SK-N-SH (cell line): ENCODE data around the gene FGF10. TPM values are rescaled to one million over a fixed set of nuclear protein-coding genes. Genes with fewer than 3 reads are reported as not detected.

Source experiments
- CTCF ChIA-PET: fragments of 300-600, 350-600 bp; formaldehyde crosslinking; extraction: SDS; loops from one replicate; lab custom pipeline; 2021; lab: Yijun Ruan, JAX
- POLR2A ChIA-PET: fragments of 350-600 bp; sonication (Branson Sonifier 250); formaldehyde crosslinking; extraction: SDS; loops from one replicate; lab custom pipeline; 2020; ENCODE audit warnings: antibody characterized with exemption, inconsistent platforms; lab: Yijun Ruan, JAX
- DNase-seq: peaks from one replicate; pipeline ENCODE4 v3.0.0; 2012
- H2AFZ ChIP-seq: fragments of 200-600 bp; sonication (generic); 2 replicates; pipeline ENCODE4 v1.8.1; 2016; ENCODE audit warnings: antibody characterized with exemption, mild to moderate bottlenecking, low read depth
- H3F3A ChIP-seq: fragments of 200-600 bp; sonication (generic); replicated peaks from 2 replicates; pipeline ENCODE3; 2016; ENCODE audit warnings: antibody characterized with exemption, mild to moderate bottlenecking; ENCODE audit not compliant: insufficient read depth
- H3K27ac ChIP-seq, 2 experiments: fragments of 200-500 bp in 1 of 2; fragments of 200-600 bp in 1 of 2; sonication (Bioruptor generic) in 1 of 2; sonication (generic), shearing (Covaris generic) in 1 of 2; 2 replicates each; pipeline versions ENCODE4 v1.5.1 to v1.6.1; 2014 to 2016; ENCODE audit warnings: low read depth in 2 of 2, inconsistent platforms in 1 of 2, low read length in 1 of 2, mild to moderate bottlenecking in 1 of 2, mixed read lengths in 1 of 2
- H3K27me3 ChIP-seq: fragments of 200-600 bp; sonication (generic), shearing (Covaris generic); 2 replicates; pipeline ENCODE4 v1.6.1; 2016; ENCODE audit warnings: mixed run types; ENCODE audit not compliant: insufficient read depth
- H3K36me3 ChIP-seq, 2 experiments: fragments of 200-500 bp in 1 of 2; fragments of 200-600 bp in 1 of 2; sonication (Bioruptor generic) in 1 of 2; sonication (generic) in 1 of 2; replicated peaks in 1 of 2; 2 replicates each; pipeline versions ENCODE3 to v1.5.1; 2014 to 2016; ENCODE audit warnings: low read length in 1 of 2, mild to moderate bottlenecking in 1 of 2; ENCODE audit not compliant: insufficient read depth in 2 of 2, control insufficient read depth in 1 of 2
- H3K4me1 ChIP-seq, 2 experiments: fragments of 200-500 bp in 1 of 2; fragments of 200-600 bp in 1 of 2; sonication (Bioruptor generic) in 1 of 2; sonication (generic), shearing (Covaris generic) in 1 of 2; 2 replicates each; pipeline versions ENCODE4 v1.5.1 to v1.6.1; 2014 to 2016; ENCODE audit warnings: low read depth in 1 of 2, low read length in 1 of 2, mixed run types in 1 of 2; ENCODE audit not compliant: insufficient read depth in 2 of 2, control insufficient read depth in 1 of 2
- H3K4me2 ChIP-seq: fragments of 200-600 bp; sonication (generic), shearing (Covaris generic); 2 replicates; pipeline ENCODE4 v1.6.1; 2017; ENCODE audit warnings: mixed run types
- H3K4me3 ChIP-seq, 2 experiments: fragments of 200-500 bp in 1 of 2; fragments of 200-600 bp in 1 of 2; sonication (Bioruptor generic) in 1 of 2; sonication (generic), shearing (Covaris generic) in 1 of 2; 2 replicates each; pipeline versions ENCODE4 v1.5.1 to v1.8.1; 2014 to 2016; ENCODE audit warnings: low read depth in 2 of 2, inconsistent platforms in 1 of 2, low read length in 1 of 2, mild to moderate bottlenecking in 1 of 2, mixed read lengths in 1 of 2, moderate library complexity in 1 of 2
- H3K79me2 ChIP-seq: fragments of 200-600 bp; sonication (generic); 2 replicates; pipeline ENCODE4 v1.8.1; 2017; ENCODE audit warnings: mild to moderate bottlenecking; ENCODE audit not compliant: insufficient read depth
- H3K9ac ChIP-seq: fragments of 200-600 bp; sonication (generic); 2 replicates; pipeline ENCODE4 v1.6.1; 2017; ENCODE audit warnings: mixed run types
- H3K9me2 ChIP-seq: fragments of 200-600 bp; sonication (generic); 2 replicates; pipeline ENCODE4 v1.6.1; 2017; ENCODE audit warnings: mixed run types
- H3K9me3 ChIP-seq: fragments of 200-600 bp; sonication (generic); 2 replicates; pipeline ENCODE4 v1.6.1; 2017; ENCODE audit warnings: mixed run types, mild to moderate bottlenecking, moderate library complexity
- H4K20me1 ChIP-seq: fragments of 200-600 bp; sonication (generic); 2 replicates; pipeline ENCODE4 v1.6.1; 2017; ENCODE audit warnings: mild to moderate bottlenecking, mixed run types; ENCODE audit not compliant: insufficient read depth
- CHD2 ChIP-seq: fragments of 150-350 bp; IDR thresholded peaks from 2 replicates; pipeline ENCODE4 v1.6.1; 2018; ENCODE audit warnings: low read length; ENCODE audit not compliant: partially characterized antibody
- EP300 ChIP-seq, 2 experiments: IDR thresholded peaks; 2 replicates each; pipeline versions ENCODE4 v1.4.0 to v1.6.1; 2012; ENCODE audit warnings: borderline replicate concordance in 1 of 2, low read depth in 1 of 2, low read length in 1 of 2
- EZH2phosphoT487 ChIP-seq: fragments of 200-600 bp; sonication (generic); IDR thresholded peaks from 2 replicates; pipeline ENCODE4 v1.6.1; 2017; ENCODE audit warnings: low read depth, mixed run types, mild to moderate bottlenecking, antibody characterized with exemption, moderate library complexity, borderline replicate concordance
- MEF2A ChIP-seq: IDR thresholded peaks from 2 replicates; pipeline ENCODE4 v1.4.0; 2012; ENCODE audit warnings: low read depth, borderline replicate concordance
- MXI1 ChIP-seq: IDR thresholded peaks from 2 replicates; pipeline ENCODE4 v1.6.1; 2012; ENCODE audit warnings: mild to moderate bottlenecking, low read depth, low read length, improper control_type of control experiment
- NFIC ChIP-seq: IDR thresholded peaks from 2 replicates; pipeline ENCODE4 v1.4.0; 2012; ENCODE audit warnings: borderline replicate concordance
- NRF1 ChIP-seq: IDR thresholded peaks from 2 replicates; pipeline ENCODE4 v1.6.1; 2012; ENCODE audit warnings: low read depth, mild to moderate bottlenecking, low read length
- RFX5 ChIP-seq: IDR thresholded peaks from 2 replicates; pipeline ENCODE4 v1.6.1; 2012; ENCODE audit warnings: mild to moderate bottlenecking, improper control_type of control experiment, low read length
- SMC3 ChIP-seq: IDR thresholded peaks from 2 replicates; pipeline ENCODE4 v1.6.1; 2012; ENCODE audit warnings: low read depth, low read length, improper control_type of control experiment
- YY1 ChIP-seq: IDR thresholded peaks from 2 replicates; pipeline ENCODE4 v1.4.0; 2012; ENCODE audit warnings: low read depth, mild to moderate bottlenecking
- WGBS: methylation state at CpG from one replicate; pipeline ENCODE4 v1.1.6; 2017; ENCODE audit warnings: low lambda C conversion rate; 5-methylcytosine and 5-hydroxymethylcytosine counted together
- polyA plus RNA-seq, 3 experiments: library from polyadenylated mRNA; depleted of rRNA; stranded (reverse); fragments of >200 nt; gene quantifications; 2 replicates each; pipeline ENCODE4 v1.2.3, GENCODE V29; 2012
- TF ChIP-seq, protein P1 (sequence below): IDR thresholded peaks from 2 replicates; pipeline ENCODE4 v1.4.0; 2012; ENCODE audit warnings: low read depth, borderline replicate concordance
- TF ChIP-seq, protein P2 (sequence below): IDR thresholded peaks from 2 replicates; pipeline ENCODE4 v1.4.0; 2012; ENCODE audit warnings: low read depth, borderline replicate concordance
- TF ChIP-seq, protein P3 (sequence below): IDR thresholded peaks from 2 replicates; pipeline ENCODE4; 2012

The FGF10 gene
- polyA plus RNA-seq, 1 of the 3 experiments (the other 2 are of a cell fraction) = not detected

DNA sequence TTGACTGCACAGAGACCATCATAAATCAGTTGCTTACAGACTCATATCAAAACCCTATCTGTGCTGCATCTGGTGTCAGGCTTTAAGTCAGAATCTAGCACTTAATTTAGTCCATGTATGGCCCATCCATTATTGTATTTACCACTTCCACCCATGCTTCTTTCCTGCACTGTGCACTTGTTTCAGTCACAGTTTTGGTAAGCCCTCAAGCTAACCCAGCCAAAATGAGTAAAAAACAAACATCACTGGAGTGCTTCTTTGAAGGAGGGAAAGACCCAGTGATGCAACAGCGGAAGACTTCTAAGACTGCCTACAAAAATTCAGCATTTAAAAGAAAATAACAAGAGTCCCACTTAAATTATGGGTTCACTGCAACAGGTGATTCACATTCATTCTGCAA, 69.0 kb downstream of the FGF10 start:
- ChIA-PET CTCF (interaction anchor here (1.5 kb wide), 1 partner anchor 12 kb away, joined by 6 read pairs; no protein-coding TSS in a partner anchor), POLR2A (no interaction called here)
- H3K4me1 ChIP-seq = no peaks in the 10 kb centered on the region
- no peak overlapping the region for H3K4me3 ChIP-seq
- no peaks in the 10 kb centered on the region for H4K20me1 ChIP-seq
- 24% methylated on average over 1 of the region's 1 CpG for WGBS
- no peaks in the 10 kb centered on the region for H3F3A ChIP-seq
- H3K27me3 ChIP-seq = no peaks in the 10 kb centered on the region
- no peak overlapping the region for H2AFZ ChIP-seq
- H3K79me2 ChIP-seq = no peaks in the 10 kb centered on the region
- H3K9ac ChIP-seq = no peak overlapping the region
- H3K36me3 ChIP-seq = no peaks in the 10 kb centered on the region
- TF ChIP-seq, protein P1, sequence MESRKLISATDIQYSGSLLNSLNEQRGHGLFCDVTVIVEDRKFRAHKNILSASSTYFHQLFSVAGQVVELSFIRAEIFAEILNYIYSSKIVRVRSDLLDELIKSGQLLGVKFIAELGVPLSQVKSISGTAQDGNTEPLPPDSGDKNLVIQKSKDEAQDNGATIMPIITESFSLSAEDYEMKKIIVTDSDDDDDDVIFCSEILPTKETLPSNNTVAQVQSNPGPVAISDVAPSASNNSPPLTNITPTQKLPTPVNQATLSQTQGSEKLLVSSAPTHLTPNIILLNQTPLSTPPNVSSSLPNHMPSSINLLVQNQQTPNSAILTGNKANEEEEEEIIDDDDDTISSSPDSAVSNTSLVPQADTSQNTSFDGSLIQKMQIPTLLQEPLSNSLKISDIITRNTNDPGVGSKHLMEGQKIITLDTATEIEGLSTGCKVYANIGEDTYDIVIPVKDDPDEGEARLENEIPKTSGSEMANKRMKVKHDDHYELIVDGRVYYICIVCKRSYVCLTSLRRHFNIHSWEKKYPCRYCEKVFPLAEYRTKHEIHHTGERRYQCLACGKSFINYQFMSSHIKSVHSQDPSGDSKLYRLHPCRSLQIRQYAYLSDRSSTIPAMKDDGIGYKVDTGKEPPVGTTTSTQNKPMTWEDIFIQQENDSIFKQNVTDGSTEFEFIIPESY = no peak
- TF ChIP-seq SMC3 (no peak), EZH2phosphoT487 (no peak), YY1 (no peak), MEF2A (no peak), MXI1 (no peak), EP300 (IDR thresholded peaks at IDR 0.05; ENCODE audit: borderline replicate concordance in 1 of 2, low read depth in 1 of 2, low read length in 1 of 2) (no peak), NRF1 (no peak), NFIC (no peak), CHD2 (no peak), RFX5 (no peak)
- TF ChIP-seq, protein P2, sequence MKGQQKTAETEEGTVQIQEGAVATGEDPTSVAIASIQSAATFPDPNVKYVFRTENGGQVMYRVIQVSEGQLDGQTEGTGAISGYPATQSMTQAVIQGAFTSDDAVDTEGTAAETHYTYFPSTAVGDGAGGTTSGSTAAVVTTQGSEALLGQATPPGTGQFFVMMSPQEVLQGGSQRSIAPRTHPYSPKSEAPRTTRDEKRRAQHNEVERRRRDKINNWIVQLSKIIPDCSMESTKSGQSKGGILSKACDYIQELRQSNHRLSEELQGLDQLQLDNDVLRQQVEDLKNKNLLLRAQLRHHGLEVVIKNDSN = no peak
- TF ChIP-seq, protein P3, sequence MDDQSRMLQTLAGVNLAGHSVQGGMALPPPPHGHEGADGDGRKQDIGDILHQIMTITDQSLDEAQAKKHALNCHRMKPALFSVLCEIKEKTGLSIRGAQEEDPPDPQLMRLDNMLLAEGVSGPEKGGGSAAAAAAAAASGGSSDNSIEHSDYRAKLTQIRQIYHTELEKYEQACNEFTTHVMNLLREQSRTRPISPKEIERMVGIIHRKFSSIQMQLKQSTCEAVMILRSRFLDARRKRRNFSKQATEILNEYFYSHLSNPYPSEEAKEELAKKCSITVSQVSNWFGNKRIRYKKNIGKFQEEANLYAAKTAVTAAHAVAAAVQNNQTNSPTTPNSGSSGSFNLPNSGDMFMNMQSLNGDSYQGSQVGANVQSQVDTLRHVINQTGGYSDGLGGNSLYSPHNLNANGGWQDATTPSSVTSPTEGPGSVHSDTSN = no peak
- H3K27ac ChIP-seq = no peak overlapping the region
- no peaks in the 10 kb centered on the region for H3K9me2 ChIP-seq
- no peak overlapping the region for H3K4me2 ChIP-seq
- no peaks in the 10 kb centered on the region for H3K9me3 ChIP-seq
- no peak for DNase-seq

DNA sequence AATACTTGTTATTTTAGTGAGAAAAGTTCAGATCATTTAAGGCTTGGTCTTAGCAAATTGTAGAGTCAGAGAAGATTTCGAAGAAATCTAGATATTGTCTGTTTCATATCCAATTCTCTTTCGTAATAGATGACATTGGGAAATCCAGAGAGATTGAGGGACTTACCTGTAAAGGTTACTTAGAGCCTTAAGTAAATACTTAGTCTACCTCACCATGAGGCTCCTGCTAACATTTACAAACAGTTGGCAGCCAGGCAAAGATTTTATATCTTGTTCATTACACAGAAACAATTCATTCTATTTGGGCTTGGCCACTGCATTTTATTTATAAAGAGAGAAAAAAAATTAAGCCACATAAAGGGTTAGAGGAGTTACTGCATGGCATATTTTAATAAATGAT, 70.3 kb downstream of the FGF10 start:
- Histone ChIP-seq H3K79me2 (no peaks in the 10 kb centered on the region), H4K20me1 (no peaks in the 10 kb centered on the region), H3F3A (no peaks in the 10 kb centered on the region), H2AFZ (no peak overlapping the region), H3K36me3 (no peaks in the 10 kb centered on the region), H3K4me3 (no peak overlapping the region), H3K27ac (no peak overlapping the region), H3K9ac (no peak overlapping the region), H3K4me2 (no peak overlapping the region), H3K27me3 (no peaks in the 10 kb centered on the region), H3K4me1 (no peaks in the 10 kb centered on the region), H3K9me2 (no peaks in the 10 kb centered on the region), H3K9me3 (no peaks in the 10 kb centered on the region)
- TF ChIP-seq MXI1 = no peak
- ChIA-PET POLR2A (no interaction called here), CTCF (no interaction called here)
- no peak for DNase-seq
- WGBS = 2% methylated on average over 2 of the region's 2 CpGs
